GM19397 (cell line): ENCODE data around the gene ATXN7L1.
"Not testable (repeated sequence)": the region's sequence is repeated elsewhere in the genome, so short reads cannot be mapped to it uniquely, and the experiment has no call there.

Source experiments
- ATAC-seq: cut with Tn5 transposase; IDR thresholded peaks from one replicate; pipeline ENCODE4 v1.9.1; 2021; ENCODE audit warnings: mild to moderate bottlenecking, moderate library complexity; ENCODE audit not compliant: unreplicated experiment

Gene ATXN7L1

GRCh38 chr7:105860793-105861192 is 15.6 kb downstream of the ATXN7L1 start:
- ATAC-seq: no peak

GRCh38 chr7:105857009-105857952 is 19.1 kb downstream of the ATXN7L1 start:
- ATAC-seq: no peak

GRCh38 chr7:105854498-105854897 is 21.9 kb downstream of the ATXN7L1 start:
- ATAC-seq: no peak

DNA sequence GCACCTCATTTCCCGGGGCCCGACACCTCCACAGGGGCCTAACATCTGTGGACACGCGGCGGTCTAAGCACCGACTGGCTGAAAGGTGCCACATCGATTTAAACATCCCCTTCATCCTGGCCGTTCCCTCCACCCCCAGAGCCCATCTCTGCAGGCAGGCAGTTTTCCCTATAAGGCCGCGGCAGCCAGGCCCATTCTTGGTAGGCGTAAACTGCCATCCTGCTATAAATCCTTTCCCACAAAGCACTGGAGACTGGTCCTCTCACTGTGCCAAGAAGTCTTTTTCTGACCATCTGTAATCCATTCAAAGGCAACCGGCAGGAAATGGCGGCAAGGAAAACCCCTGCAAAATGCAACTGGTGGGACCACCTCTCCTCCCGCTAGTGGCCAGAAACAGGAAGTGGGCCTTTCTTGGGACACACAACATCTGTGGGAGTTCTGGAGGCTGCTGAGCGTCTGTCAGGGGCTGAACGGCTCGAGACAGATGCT is 22.4 kb downstream of the ATXN7L1 start:
- ATAC-seq: no peak

- ATAC-seq: no peak
These were observed 25.3 kb downstream of the ATXN7L1 start for GRCh38 chr7:105851064-105851463.

- ATAC-seq: no peak
These were observed 27.1 kb downstream of the ATXN7L1 start for GRCh38 chr7:105849122-105849855.

DNA sequence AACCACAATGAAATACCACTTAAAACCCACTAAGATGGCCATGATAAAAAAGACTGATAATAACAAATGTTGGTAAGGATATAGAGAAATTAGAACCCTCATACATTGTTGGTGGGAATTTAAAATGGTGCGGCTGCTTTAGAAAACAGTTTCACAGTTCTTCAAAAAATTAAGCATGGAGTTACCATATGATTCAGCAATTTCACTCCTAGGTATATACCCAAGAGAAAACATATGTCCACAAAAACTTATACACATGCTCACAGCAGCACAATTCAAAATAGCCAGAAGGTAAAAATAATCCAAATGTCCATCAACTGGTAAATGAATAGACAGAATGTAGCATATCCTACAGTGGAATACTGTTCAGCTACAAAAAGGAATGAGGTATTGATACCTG is 30.0 kb downstream of the ATXN7L1 start:
- no peak for ATAC-seq

DNA sequence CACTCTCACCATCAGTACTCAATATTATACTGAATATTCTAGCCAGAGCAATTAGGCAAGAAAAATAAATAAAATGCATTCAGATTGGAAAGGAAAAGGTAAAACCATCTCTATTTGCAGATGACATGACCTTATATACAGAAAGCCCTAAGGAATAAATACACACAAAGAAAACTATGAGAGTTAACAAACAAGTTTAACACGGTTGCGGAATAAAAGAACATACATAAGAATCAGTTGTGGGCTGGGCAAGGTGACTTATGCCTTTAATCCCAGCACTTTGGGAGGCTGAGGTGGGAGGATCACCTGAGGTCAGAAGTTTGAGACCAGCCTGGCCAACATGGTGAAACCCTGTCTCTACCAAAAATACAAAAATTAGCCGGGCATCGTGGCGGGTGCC is 31.7 kb downstream of the ATXN7L1 start:
- not testable (repeated sequence) for ATAC-seq

GRCh38 chr7:105841866-105842265 is 34.5 kb downstream of the ATXN7L1 start:
- no peak for ATAC-seq

DNA sequence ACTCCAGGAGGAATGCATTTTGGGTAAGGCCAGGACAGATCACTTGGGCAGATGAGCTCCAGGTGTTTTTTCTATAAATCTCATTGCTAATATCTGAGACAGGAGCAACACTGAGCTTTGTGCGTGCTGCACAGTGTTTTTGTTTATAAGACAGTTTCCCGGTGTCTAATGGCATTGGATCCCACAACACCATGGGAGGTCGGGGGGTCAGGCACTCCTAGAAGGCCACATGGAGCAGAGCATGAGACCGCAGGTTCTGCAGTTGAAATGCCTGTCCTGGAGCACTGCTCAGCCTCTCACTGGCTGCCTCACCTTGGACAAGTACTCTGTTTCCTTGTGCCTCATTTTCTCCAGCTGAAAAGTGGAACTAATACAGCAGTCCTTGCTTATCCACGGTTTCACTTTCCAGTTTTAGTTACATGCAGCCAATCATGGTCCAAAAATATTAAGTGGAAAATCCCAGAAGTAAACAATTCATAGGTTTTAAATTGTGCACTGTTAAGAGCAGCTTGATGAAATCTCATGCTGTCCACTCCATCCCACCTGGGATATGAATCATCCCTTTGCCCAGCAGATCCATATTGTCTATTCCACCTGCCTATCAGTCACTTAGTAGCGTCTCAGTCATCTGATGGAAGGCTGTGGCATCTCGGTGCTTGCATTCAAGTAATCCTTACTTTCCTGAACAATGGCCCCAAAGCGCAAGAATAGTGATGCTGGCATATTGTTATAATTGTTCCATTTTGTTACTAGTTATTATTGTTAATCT is 35.2 kb downstream of the ATXN7L1 start:
- no peak for ATAC-seq

GRCh38 chr7:105839266-105839665 is 37.1 kb downstream of the ATXN7L1 start:
- ATAC-seq: no peak

GRCh38 chr7:105838627-105839231 is 37.7 kb downstream of the ATXN7L1 start:
- ATAC-seq: no peak

- no peak for ATAC-seq
These were observed 38.4 kb downstream of the ATXN7L1 start for GRCh38 chr7:105837765-105838626.

- ATAC-seq: no peak
These were observed 41.0 kb downstream of the ATXN7L1 start for GRCh38 chr7:105835441-105835840.

DNA sequence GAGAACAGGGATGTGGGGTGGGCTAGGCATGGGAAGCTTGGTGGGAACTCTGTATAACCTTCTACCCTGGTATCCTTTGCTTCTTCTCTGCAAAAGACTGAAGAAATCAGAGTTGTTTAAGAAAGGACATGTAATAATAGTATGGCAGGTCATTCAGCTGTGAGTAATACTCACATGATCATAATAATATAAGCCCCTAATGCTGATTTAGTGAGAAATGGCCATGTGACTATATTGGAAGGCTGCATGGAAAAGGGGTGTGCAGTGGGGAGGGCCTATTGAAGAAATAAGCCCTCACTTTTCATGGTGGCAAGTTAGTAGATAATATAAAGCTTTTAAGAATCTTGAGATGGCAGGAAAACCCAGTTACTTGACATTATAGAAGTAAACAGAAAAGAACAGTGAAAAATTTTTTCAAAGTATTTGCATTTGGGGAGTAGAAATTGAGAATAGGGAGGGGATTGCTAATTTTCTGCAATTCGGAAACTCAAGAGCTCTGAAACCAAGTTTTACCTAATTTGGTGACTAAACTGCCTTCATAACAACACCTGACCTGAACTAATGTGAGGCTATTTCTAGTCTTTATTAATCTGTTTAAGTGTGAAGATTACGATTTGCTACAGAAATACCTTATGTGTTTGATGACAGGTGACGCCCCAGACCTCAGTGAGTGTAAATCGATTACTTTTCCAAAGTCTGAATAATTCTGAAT is 44.4 kb downstream of the ATXN7L1 start:
- no peak for ATAC-seq

DNA sequence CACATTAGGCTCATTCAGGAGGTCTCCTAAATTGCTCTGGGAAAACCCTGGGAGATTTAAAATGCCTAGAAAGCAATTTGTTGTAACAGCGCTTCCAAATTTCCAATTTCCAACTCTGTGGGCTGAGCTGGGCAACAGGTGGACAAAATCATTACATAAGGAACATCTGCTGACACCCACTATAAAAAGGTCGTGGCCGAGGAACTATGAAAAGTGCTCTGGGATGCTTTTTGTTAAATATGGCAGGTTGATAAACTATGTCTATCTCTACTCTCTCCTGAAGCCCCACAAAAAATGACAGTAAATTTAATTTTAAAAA is 45.1 kb downstream of the ATXN7L1 start:
- ATAC-seq: no peak

DNA sequence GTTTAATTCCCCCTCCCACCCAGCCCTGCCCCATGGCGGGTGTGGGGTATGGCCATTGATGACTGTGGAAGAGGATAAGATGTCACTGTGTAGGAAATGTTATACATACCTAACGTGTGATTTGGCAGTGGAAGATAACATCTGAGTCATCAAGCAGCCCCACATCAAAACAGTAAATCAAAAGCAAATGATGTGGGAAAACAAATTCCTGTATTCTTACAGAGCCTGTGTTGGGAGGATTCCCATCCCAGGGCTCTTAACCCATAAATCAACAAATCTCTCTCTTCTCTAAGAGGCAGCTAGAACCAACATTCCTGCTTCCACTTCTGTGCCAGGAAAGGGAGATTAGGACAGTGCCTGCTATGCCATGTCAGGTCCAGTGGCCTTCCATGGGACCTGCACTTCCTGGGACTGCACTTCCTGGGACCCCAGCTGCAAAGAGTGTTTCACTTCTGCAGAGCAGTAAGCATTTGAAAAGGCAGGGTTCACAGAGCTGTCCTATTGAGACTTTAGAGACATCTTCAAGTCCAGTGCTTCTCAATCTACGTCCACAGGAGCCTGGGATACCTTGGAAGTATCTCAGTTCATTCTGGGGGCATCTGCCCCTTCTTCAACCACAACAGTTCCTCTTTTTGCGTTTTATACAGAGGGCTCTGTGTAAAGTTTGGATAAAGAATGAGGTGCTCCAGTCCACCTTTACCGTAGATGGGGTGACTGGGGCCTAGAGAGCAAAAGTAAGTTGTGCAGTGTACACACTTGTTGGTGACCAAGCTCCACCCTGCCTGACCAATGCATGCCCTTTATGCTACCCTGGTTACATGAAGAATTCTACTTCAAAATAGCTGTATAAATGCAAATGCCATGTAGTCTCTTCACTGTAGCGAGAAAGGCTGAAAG is 45.7 kb downstream of the ATXN7L1 start:
- no peak for ATAC-seq

GRCh38 chr7:105829681-105830322 is 46.6 kb downstream of the ATXN7L1 start:
- no peak for ATAC-seq
